B cell (primary cell): ENCODE data around the gene INTS7. TPM values are rescaled to one million over a fixed set of nuclear protein-coding genes. Genes with fewer than 3 reads are reported as not detected.
"Not testable (repeated sequence)": the region's sequence is repeated elsewhere in the genome, so short reads cannot be mapped to it uniquely, and the experiment has no call there.

ENCODE experiments used
- ATAC-seq: fragments of 200-7000 bp; cut with Tn5 transposase; one replicate; pipeline ENCODE4 v1.10.0; 2021; ENCODE audit warnings: low read depth, mild to moderate bottlenecking, moderate number of reproducible peaks, moderate library complexity
- CTCF ChIA-PET: fragments of 350-600 bp; sonication (Branson Sonifier 250); formaldehyde crosslinking; loops from one replicate; lab custom pipeline; 2021; ENCODE audit warnings: antibody characterized with exemption, inconsistent platforms; lab: Charles Lee
- POLR2A ChIA-PET: fragments of 350-600 bp; sonication (Branson Sonifier 250); formaldehyde crosslinking; loops from one replicate; lab custom pipeline; 2021; ENCODE audit warnings: antibody characterized with exemption; lab: Charles Lee
- DNase-seq: peaks from one replicate; pipeline ENCODE4 v3.0.0; 2013
- H2AFZ ChIP-seq: 2 replicates; pipeline ENCODE4 v1.6.1; 2012; ENCODE audit warnings: mild to moderate bottlenecking, low read depth, low read length; ENCODE audit not compliant: insufficient read depth, poor library complexity, severe bottlenecking
- H3K27ac ChIP-seq, 2 donors: 1 replicate in 1 of 2; 2 replicates in 1 of 2; pipeline ENCODE4 v1.5.1; 2012 to 2013; ENCODE audit warnings: low read length in 2 of 2, mild to moderate bottlenecking in 2 of 2, moderate library complexity in 1 of 2
- H3K27me3 ChIP-seq, 4 experiments: fragments of 200-600 bp in 1 of 4; sonication (generic) in 1 of 4; replicated peaks in 1 of 4; 1 replicate in 2 of 4; 2 replicates in 2 of 4; pipeline versions ENCODE4 v1.6.1 to v1.7.0; 2013 to 2016; ENCODE audit warnings: low read length in 3 of 4, mild to moderate bottlenecking in 2 of 4, mixed read lengths in 1 of 4, moderate library complexity in 1 of 4; ENCODE audit not compliant: insufficient read depth in 4 of 4, control insufficient read depth in 3 of 4; ENCODE audit errors: control extremely low read depth in 1 of 4
- H3K36me3 ChIP-seq, 2 experiments: replicated peaks in 1 of 2; 1 replicate in 1 of 2; 2 replicates in 1 of 2; pipeline versions ENCODE4 v1.6.1 to v1.7.1; 2013; ENCODE audit warnings: low read length in 1 of 2; ENCODE audit not compliant: insufficient read depth in 2 of 2, control insufficient read depth in 1 of 2; ENCODE audit errors: control extremely low read depth in 1 of 2, extremely low read depth in 1 of 2
- H3K4me1 ChIP-seq, 2 donors: fragments of 200-600 bp in 1 of 2; sonication (generic) in 1 of 2; 1 replicate in 1 of 2; 2 replicates in 1 of 2; pipeline versions ENCODE4 v1.5.1 to v1.6.1; 2013 to 2017; ENCODE audit warnings: low read length in 2 of 2; ENCODE audit not compliant: control insufficient read depth in 2 of 2, insufficient read depth in 2 of 2
- H3K4me2 ChIP-seq: replicated peaks from 2 replicates; pipeline ENCODE3; 2012; ENCODE audit warnings: mild to moderate bottlenecking, low read depth, low read length; ENCODE audit not compliant: poor library complexity, severe bottlenecking
- H3K4me3 ChIP-seq, 5 experiments: fragments of 200-600 bp in 1 of 5; sonication (generic) in 1 of 5; 1 replicate in 3 of 5; 2 replicates in 2 of 5; pipeline versions ENCODE4 v1.5.1 to v1.7.0; 2011 to 2016; ENCODE audit warnings: low read length in 4 of 5, mild to moderate bottlenecking in 4 of 5, low read depth in 2 of 5, control low read depth in 1 of 5, moderate library complexity in 1 of 5; ENCODE audit not compliant: insufficient read depth in 1 of 5; ENCODE audit errors: control extremely low read depth in 1 of 5, extremely low read depth in 1 of 5
- H3K79me2 ChIP-seq: fragments of 200-600 bp; sonication (generic); one replicate; pipeline ENCODE4 v1.6.0; 2016; ENCODE audit warnings: low read length; ENCODE audit not compliant: control insufficient read depth, insufficient read depth
- H3K9ac ChIP-seq: fragments of 200-600 bp; sonication (generic); 2 replicates; pipeline ENCODE4 v1.6.1; 2017; ENCODE audit warnings: mild to moderate bottlenecking, low read length, moderate library complexity
- H3K9me3 ChIP-seq, 3 donors: one replicate each; pipeline versions ENCODE4 v1.6.1 to v1.7.1; 2013; ENCODE audit warnings: low read length in 2 of 3; ENCODE audit not compliant: control insufficient read depth in 2 of 3, insufficient read depth in 1 of 3; ENCODE audit errors: control extremely low read depth in 1 of 3
- H4K20me1 ChIP-seq: 2 replicates; pipeline ENCODE4 v1.6.0; 2012; ENCODE audit warnings: mild to moderate bottlenecking, low read length; ENCODE audit not compliant: insufficient read depth, control insufficient read depth, poor library complexity, severe bottlenecking
- H3K27ac Mint-ChIP-seq: one replicate; pipeline ENCODE4 v1.8.0; 2021; ENCODE audit warnings: mixed read lengths
- H3K27me3 Mint-ChIP-seq: one replicate; pipeline ENCODE4 v1.8.0; 2021; ENCODE audit warnings: mixed read lengths
- H3K4me1 Mint-ChIP-seq: one replicate; pipeline ENCODE4 v1.8.0; 2021; ENCODE audit warnings: mixed read lengths
- H3K4me3 Mint-ChIP-seq: one replicate; pipeline ENCODE4 v1.8.0; 2021; ENCODE audit warnings: mixed read lengths
- H3K9me3 Mint-ChIP-seq: one replicate; pipeline ENCODE4 v1.8.0; 2022; ENCODE audit warnings: mixed read lengths; ENCODE audit not compliant: insufficient read depth
- CTCF ChIP-seq: fragments of 200-600 bp; IDR thresholded peaks from one replicate; pipeline ENCODE4 v1.8.0; 2022; ENCODE audit warnings: antibody characterized with exemption, mild to moderate bottlenecking
- EZH2 ChIP-seq: IDR thresholded peaks from 2 replicates; pipeline ENCODE4 v1.6.1; 2012; ENCODE audit warnings: borderline replicate concordance, low read depth, mild to moderate bottlenecking, moderate library complexity, low read length; ENCODE audit not compliant: insufficient read depth, poor library complexity, severe bottlenecking
- WGBS: methylation state at CpG from one replicate; pipeline ENCODE4 v1.1.5; 2013; ENCODE audit warnings: missing lambda C conversion rate; ENCODE audit not compliant: insufficient coverage; 5-methylcytosine and 5-hydroxymethylcytosine counted together
- intact Hi-C: fragments of 100-400 bp; cut with micrococcal nuclease; formaldehyde crosslinking; loops from one replicate; pipeline ENCODE4 v1.10.0; 2022
- polyA plus RNA-seq: library from polyadenylated mRNA; depleted of rRNA; stranded (reverse); fragments of >200 nt; gene quantifications from 2 replicates; pipeline ENCODE4 v1.2.3, GENCODE V29; 2012
- total RNA-seq, 2 donors: library from RNA; stranded (reverse); fragments of 120-200 nt in 1 of 2; gene quantifications; 1 replicate in 1 of 2; 2 replicates in 1 of 2; pipeline versions ENCODE4 v1.2.3 to v1.2.4, GENCODE V29; 2013 to 2022

Gene INTS7
- total and polyA plus RNA-seq, 2 donors (not counting 1 experiment from before 2014, with no cell fraction given) = 8.3 to 19.2 TPM

GRCh38 chr1:211920141-211920572 is 115.2 kb downstream of the INTS7 start:
- H3K36me3 ChIP-seq = no peaks in the 10 kb centered on the region
- 59% methylated on average over 4 of the region's 5 CpGs for WGBS
- peaks cover 5% of the 10 kb centered on the region for H3K4me1 Mint-ChIP-seq
- H2AFZ ChIP-seq = no peak overlapping the region
- H3K79me2 ChIP-seq = no peaks in the 10 kb centered on the region
- ChIA-PET POLR2A (no interaction called here), CTCF (interaction anchor here (1.7 kb wide), 1 partner anchor 240 kb away, joined by 3 read pairs; no protein-coding TSS in a partner anchor)
- H4K20me1 ChIP-seq = no peaks in the 10 kb centered on the region
- no peaks in the 10 kb centered on the region for H3K27me3 Mint-ChIP-seq
- no peak for TF ChIP-seq EZH2
- no peak for TF ChIP-seq CTCF
- H3K9me3 Mint-ChIP-seq = no peaks in the 10 kb centered on the region
- no peak for DNase-seq
- H3K9ac ChIP-seq = no peak overlapping the region
- H3K27me3 ChIP-seq = no peaks in the 10 kb centered on the region
- H3K4me3 ChIP-seq = no peak overlapping the region
- H3K27ac Mint-ChIP-seq = no peak overlapping the region
- no peak overlapping the region for H3K27ac ChIP-seq
- H3K4me2 ChIP-seq = no peak overlapping the region
- H3K9me3 ChIP-seq = no peaks in the 10 kb centered on the region
- no peaks in the 10 kb centered on the region for H3K4me1 ChIP-seq
- no peak for ATAC-seq
- intact Hi-C loops = no loop called here
- no peak overlapping the region for H3K4me3 Mint-ChIP-seq

- intact Hi-C loops = no loop called here
- no peaks in the 10 kb centered on the region for H3K9me3 ChIP-seq
- DNase-seq (no peak), ATAC-seq (no peak)
- H4K20me1 ChIP-seq = no peaks in the 10 kb centered on the region
- no peak overlapping the region for H3K4me2 ChIP-seq
- no peak overlapping the region for H3K4me3 ChIP-seq
- TF ChIP-seq CTCF = peak; percentile 18
- no peak for TF ChIP-seq EZH2
- H3K4me1 ChIP-seq = no peaks in the 10 kb centered on the region
- no peaks in the 10 kb centered on the region for H3K79me2 ChIP-seq
- Mint-ChIP-seq H3K27ac (peak overlapping the region; percentile 44), H3K4me1 (peaks cover 5% of the 10 kb centered on the region), H3K4me3 (no peak overlapping the region), H3K9me3 (no peaks in the 10 kb centered on the region), H3K27me3 (no peaks in the 10 kb centered on the region)
- H3K9ac ChIP-seq = no peak overlapping the region
- ChIA-PET CTCF (interaction anchor here (1.7 kb wide), 1 partner anchor 238 kb away, joined by 3 read pairs; no protein-coding TSS in a partner anchor), POLR2A (no interaction called here)
- 98% methylated on average over 4 of the region's 5 CpGs for WGBS
- no peaks in the 10 kb centered on the region for H3K27me3 ChIP-seq
- H3K27ac ChIP-seq = no peak overlapping the region
- H2AFZ ChIP-seq = no peak overlapping the region
- no peaks in the 10 kb centered on the region for H3K36me3 ChIP-seq
Measured at GRCh38 chr1:211918843-211919414, 116.4 kb downstream of the INTS7 start.

- H2AFZ ChIP-seq, H3K4me1 Mint-ChIP-seq, ATAC-seq, POLR2A ChIA-PET, H3K9ac ChIP-seq, H3K36me3 ChIP-seq, H3K79me2 ChIP-seq, H4K20me1 ChIP-seq, H3K27ac Mint-ChIP-seq, H3K9me3 ChIP-seq, H3K27ac ChIP-seq, H3K4me2 ChIP-seq, H3K27me3 Mint-ChIP-seq, intact Hi-C loops, DNase-seq, H3K4me3 ChIP-seq, H3K27me3 ChIP-seq, H3K4me1 ChIP-seq, H3K9me3 Mint-ChIP-seq, H3K4me3 Mint-ChIP-seq: not testable (repeated sequence)
- CTCF ChIA-PET = interaction anchor here (1.3 kb wide), 1 partner anchor 24 kb away, joined by 4 read pairs; no protein-coding TSS in a partner anchor
- 100% methylated on average over 1 of the region's 3 CpGs for WGBS
Measured at GRCh38 chr1:211916458-211916857, 118.9 kb downstream of the INTS7 start.
